Upper lobe of left lung (tissue), 4 donors: ENCODE data around the gene HK3.

Experiments used
- EP300 ChIP-seq, 4 donors: sonication (generic); formaldehyde crosslinking; IDR thresholded peaks; one replicate each; pipeline ENCODE4 v1.5.1; 2017; ENCODE audit warnings: antibody characterized with exemption in 4 of 4, control low read depth in 2 of 4
- POLR2A ChIP-seq, 4 donors: fragments of 450-650 bp; IDR thresholded peaks; one replicate each; pipeline ENCODE4 v1.5.1; 2016 to 2017; ENCODE audit warnings: antibody characterized with exemption in 4 of 4, mild to moderate bottlenecking in 2 of 4
- POLR2AphosphoS5 ChIP-seq, 2 donors: sonication (generic); formaldehyde crosslinking; IDR thresholded peaks; one replicate each; pipeline ENCODE4 v1.5.1; 2017; ENCODE audit warnings: antibody characterized with exemption in 2 of 2
- TF ChIP-seq, protein P1 (sequence below), 6 experiments: fragments of 450-650 bp in 4 of 6; fragments of 200-600 bp in 2 of 6; sonication (generic) in 2 of 6; IDR thresholded peaks; one replicate each; pipeline ENCODE4 v1.5.1; 2016 to 2019; ENCODE audit warnings: antibody characterized with exemption in 6 of 6

GRCh38 chr5:176904276-176904675 is 5.1 kb upstream of the HK3 start:
- TF ChIP-seq, protein P1, sequence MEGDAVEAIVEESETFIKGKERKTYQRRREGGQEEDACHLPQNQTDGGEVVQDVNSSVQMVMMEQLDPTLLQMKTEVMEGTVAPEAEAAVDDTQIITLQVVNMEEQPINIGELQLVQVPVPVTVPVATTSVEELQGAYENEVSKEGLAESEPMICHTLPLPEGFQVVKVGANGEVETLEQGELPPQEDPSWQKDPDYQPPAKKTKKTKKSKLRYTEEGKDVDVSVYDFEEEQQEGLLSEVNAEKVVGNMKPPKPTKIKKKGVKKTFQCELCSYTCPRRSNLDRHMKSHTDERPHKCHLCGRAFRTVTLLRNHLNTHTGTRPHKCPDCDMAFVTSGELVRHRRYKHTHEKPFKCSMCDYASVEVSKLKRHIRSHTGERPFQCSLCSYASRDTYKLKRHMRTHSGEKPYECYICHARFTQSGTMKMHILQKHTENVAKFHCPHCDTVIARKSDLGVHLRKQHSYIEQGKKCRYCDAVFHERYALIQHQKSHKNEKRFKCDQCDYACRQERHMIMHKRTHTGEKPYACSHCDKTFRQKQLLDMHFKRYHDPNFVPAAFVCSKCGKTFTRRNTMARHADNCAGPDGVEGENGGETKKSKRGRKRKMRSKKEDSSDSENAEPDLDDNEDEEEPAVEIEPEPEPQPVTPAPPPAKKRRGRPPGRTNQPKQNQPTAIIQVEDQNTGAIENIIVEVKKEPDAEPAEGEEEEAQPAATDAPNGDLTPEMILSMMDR (IDR thresholded peaks at IDR 0.05) = no peak
- TF ChIP-seq POLR2A (IDR thresholded peaks at IDR 0.05) (no peak), EP300 (IDR thresholded peaks at IDR 0.05) (no peak), POLR2AphosphoS5 (IDR thresholded peaks at IDR 0.05) (no peak)
